NCI-H748 treated with DMSO at 0.1 percent for 48 hours (cell line): Measurements from ENCODE around the gene ADAMTS16.

ENCODE experiments used
- DNase-seq: peaks from one replicate; lab custom pipeline; 2025; lab: John Stamatoyannopoulos, UW

Gene ADAMTS16

DNA sequence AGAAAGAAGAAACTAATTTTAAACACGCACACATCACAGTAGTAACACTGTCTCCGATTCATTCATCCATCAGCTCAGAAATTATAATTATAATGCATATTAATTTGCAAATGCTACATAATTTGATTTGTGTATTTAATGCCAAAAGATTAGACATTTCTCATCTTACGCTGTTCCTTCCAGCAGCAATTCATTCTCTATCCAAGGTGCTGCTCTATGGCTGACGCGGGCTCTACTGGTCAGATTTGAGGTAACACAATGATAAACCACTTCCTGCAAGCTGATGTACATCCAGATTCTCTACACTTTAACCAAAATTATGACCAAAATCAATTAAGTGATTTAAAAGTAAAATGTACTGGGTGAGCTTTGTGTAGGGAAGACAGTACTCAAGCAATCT is 204.5 kb downstream of the ADAMTS16 start:
- no peak for DNase-seq

DNA sequence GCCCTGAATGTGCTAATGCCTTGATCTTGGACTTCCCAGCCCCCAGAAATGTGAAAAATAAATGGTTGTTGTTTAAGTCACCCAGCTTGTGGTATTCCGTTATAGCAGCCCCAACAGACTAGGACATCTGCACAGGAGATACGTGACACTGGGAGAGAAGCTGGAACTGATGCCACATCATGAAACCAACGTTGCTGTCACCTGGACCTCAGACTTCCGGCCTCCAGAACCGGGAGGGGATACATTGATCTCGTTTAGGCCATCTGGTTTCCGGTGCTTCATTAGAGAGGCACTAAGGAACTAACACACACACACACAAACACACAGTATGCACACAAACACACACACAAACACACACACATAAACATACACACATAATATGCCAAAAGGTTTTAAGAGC is 207.3 kb downstream of the ADAMTS16 start:
- no peak for DNase-seq

DNA sequence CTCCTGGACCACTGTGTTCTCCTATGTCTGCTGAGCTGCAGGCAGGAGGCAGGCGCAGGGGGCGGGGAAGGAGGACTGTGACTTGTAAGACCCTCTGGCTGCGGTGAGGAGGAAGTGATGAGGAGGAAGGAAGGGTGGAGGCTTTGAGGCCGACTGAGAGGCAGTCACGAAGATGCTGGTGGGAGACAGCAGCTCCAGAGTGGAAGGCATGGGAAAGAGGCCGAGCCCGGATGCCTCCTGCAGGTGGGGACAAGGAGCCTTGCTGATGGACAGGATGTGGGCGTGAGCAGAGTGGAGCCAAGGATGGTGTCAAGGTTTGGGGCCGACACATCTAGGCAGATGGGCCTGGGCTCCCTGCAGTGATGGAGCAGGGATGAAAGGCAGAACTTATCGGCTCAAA is 208.0 kb downstream of the ADAMTS16 start:
- DNase-seq = no peak

DNA sequence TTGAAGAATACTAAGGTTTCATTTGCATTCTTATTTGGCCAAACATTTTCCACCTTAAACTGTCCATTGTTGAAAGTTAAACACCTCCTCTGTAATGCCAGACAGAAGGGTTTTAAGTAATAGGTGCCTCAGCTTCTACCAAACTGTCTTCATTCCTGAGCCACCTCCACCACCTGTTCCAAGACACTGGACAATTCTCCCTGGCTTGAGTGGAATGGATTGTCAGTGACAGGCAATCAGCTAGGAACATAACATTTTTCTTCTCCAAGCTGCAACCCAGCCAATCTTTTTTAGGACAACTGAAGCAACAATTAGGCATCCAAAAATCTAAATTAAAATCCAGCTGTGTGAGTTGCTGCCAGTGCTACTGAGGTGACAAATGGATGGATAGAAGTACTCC is 208.4 kb downstream of the ADAMTS16 start:
- DNase-seq = no peak

DNA sequence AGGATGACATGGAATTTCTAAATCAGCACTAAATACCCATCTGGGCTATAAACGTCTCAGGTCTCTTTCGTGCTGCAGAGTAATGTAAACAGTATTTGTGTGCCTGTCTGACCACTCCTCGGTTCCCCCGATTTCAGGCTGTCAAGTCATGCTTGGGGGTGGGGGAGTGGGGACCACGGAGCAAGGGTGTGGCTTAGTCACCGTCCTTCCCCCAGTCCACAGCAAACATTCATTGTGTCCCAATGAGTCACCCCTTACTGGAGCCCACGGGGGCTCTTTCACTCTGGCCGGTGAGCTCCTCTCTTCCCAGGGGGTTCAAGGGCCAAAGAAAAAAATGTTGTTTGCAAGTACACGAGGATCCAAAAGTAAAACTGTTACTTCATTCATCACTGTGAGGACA is 210.0 kb downstream of the ADAMTS16 start:
- no peak for DNase-seq

DNA sequence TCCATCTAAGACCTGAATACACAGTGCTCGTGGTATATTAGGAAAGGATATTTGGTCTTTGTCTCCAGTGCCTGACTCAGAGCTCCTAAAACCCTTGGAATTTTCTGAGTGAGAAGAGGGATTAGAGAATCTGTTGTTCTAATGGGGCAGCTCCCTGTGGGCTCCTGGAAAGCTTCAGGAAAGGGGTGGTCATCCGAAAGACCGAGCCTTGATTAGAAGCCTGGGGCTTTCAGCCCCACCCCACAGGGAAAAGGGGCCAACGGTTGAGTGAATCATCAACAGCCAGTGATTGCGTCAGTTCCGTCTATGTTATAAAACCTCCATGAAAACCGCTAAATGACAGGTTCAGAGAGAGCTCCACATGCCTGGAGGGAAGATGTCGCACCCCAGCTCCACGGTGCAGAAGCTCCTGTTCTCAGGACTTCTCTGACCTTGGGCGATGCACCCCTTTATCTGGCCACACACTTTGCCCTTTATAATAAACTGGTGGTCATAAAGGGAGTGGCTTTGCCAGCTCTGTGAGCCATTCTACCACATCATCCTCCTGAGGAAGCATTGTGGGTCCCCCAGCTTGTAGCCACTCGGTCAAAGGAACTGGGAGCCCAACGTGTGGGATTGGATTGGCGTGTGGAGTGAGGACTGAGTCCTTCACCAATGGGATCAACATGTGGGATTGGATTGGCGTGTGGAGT is 211.3 kb downstream of the ADAMTS16 start:
- DNase-seq = no peak

DNA sequence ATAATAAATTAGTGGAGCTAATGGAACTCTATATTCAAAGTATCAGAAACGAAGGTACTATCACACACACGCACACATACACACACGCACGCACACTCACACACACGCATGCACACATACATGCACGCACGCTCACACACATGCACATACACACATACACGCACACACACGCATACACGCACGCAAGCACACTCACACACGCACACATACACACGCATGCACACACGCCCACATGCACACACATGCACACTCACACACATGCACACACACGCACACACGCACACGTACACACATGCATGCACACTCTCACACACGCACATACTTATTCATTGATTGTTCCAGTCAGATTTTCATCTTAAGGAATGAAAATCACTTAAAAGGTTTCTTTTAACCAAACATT is 212.5 kb downstream of the ADAMTS16 start:
- no peak for DNase-seq

DNA sequence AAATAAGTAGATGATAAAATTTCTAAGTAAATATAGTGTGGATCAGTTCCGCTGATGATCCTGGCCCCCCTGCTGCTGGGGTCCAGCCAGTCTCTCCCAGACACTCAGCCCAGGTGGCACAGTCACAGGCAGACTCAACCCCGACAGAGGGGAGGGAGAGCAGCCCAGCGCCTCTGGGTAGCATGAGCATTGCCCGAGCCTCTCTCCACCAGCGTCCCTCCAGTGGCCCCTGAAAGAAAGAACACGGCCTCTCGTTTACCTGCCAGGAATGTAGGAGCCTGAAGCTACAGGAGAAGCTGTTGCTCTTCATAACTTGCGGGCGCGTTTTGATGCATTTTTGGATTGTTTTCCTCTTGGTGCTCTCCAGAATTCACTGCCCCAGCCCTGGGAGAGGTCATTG is 213.6 kb downstream of the ADAMTS16 start:
- DNase-seq = peak; percentile 30

DNA sequence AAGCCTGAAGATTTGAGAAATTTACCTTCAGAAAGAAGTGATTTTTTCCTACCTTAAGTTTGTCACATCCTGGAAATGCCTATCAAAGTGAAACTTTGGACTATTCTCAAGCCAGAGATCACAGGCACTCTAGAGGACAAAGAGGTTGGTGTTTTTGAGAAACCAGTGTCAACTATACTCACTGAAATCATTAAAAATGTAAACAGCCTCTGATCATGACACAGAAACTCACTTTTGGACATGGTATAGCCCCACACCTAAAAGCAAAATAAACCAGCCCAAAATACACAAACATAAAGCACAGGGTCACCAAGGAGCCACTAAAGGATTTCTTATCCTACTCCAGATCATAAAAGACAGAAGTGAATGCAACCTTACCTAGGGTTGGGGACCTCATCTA is 216.6 kb downstream of the ADAMTS16 start:
- no peak for DNase-seq

DNA sequence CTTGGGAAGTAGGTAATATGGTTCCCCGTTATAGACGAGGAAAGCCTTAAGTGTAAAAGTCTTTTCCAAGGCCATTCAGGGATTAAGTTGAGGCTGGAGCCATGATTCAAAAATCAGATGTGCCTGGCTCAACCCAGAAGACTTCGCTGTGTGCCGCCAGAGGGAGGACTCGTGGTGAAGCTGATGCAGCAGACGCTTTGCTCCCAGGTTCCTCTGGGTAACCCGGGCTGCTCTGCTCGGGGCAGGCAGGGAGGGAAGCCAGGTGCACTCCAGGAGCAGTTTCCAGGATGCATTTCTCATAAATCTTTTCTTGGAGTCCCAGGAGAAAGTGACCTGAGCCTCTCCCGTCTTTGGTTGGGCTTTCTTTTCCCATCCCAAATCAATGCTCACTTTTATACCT is 219.5 kb downstream of the ADAMTS16 start:
- no peak for DNase-seq

DNA sequence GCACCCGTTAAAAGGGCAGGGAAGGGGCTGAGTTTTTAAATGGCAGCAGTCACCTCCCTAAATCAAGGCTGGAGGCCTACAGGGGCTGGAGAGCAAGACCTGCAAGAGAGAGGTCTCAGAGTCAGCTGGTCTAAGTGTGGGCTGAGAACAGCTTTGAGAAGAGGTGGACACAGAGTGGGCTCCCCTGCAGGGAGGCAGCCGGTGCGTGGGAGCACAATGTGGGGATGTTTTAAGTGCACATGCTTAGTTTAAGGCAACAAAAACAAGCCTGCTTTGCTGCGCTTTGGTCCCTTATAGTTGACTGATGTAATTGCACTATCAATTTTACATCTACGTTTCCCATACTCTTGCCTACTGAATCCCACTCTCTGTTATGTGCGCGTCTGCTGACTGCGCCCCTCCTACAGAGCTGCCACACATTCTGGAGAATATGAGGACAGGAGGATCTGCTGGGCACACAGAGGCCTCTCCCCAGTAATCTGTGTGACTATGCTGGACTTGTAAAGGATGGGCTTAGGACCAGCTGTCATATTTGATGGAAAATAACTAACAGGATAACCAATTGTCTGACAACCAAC is 220.3 kb downstream of the ADAMTS16 start:
- DNase-seq = no peak

DNA sequence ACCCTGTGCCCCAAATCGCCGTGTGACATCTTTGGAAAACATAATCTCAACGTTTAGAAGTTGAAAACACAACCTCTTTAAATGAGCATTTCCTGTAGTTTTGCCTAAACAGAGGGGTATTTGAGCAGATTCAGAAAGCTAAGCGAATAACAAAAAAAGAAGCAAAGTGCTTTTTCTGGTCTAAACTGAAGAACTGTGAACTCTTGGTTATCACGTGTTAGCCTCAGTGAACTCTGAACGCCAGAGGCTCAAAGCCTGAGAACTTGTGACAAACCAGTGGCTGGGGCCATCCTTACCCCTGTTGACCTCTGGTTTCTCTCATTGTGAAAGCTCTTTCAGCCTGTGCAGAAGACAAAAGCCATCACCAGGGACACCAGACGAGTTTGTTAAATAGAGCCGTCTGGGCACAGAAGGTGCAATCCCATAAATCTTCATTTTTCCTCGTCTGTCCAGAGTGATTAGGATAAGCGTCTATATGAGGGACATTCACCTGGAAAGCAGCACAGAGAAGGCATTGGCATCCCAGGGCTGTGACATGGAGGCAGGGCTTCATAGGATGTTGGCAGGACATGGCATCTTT is 220.9 kb downstream of the ADAMTS16 start:
- no peak for DNase-seq

DNA sequence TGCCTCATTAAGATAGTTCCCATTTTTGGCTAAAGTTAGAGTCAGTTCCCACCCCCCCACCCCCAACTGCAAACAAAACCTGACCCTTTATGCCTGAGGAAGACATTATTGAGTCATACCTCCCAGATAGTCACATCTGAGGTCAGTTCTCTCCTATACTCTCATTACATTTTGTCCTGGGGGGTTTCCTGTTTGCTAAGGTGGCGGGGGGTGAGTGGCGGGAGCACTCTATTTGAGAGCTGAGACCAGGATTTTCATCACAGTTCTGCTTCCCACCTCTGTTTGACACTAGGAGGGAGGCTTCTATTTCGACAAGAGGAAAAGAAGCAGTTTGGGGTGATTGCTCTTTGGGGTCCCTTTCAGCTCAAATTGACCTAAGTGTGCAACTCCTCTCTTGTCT is 222.9 kb downstream of the ADAMTS16 start:
- DNase-seq = no peak

DNA sequence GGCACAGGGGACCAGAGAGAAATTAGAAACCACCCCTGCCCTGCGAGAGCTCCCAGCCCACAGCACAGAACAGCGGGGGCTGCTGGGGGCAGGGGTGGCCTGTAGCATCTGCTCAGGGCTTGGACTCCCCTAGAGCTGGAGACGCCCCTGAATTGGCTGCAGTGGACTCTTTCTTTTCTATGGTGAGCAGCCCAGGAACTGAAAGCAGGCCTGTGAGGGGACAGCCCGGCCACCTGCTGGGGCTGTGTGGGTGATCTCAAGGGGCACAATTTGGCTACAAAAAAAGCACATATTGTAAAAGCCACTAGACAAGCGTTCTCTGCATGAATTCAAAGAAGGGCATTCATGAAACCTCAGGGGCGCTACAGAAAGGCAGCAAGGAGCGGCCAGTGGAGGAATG is 224.8 kb downstream of the ADAMTS16 start:
- no peak for DNase-seq

DNA sequence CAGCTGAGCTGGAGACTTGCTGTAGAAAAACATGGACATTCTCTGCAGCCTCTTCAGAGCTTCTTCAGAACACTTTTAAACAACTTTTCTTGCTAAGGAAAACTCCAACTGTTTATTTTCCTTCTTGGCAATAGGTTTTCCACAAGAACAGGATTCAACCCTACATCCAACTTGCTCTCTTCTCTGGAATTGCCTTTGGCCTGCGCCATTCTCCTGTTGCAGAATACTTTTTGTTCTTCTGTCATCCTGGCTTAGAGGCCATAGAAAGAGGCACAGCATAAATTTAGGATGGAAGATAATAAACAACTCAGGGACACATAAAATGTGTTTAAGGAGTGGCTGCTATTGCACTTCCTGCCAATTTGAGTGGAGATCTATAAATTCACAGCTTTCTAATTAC is 227.6 kb downstream of the ADAMTS16 start:
- no peak for DNase-seq

DNA sequence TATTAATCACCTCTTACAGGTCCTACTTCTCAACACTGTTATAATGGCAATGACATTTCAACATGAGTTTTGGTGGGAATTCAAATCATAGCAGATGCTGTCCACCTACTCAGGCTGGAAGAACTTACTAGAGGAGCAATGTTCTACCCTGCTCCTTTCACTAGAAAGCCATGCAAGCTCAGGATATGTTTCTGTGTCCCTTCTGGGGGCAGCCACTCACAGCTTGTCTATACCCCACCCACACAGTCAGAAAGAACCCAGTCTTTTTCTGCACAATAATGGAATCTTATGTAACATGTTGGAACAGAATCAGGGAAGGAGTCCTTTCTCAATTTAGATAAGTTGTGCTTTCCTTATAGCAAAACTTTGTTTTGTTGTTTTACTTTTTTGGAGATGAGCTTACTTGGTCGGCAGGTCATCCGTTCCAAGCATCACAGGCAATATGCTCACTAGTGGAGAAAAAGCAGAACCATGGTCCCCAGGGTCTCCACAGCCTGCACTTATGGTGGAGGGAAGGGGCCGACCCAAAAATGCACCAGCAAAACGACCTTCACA is 229.0 kb downstream of the ADAMTS16 start:
- no peak for DNase-seq
